Neuronal stem cell (in vitro differentiated cells): ENCODE data around the gene GABRG2.

Experiments
- DNase-seq: peaks from one replicate; pipeline ENCODE4 v3.0.0-alpha.2; 2013; ENCODE audit warnings: low spot score
- H2AFZ ChIP-seq: one replicate; pipeline ENCODE4 v1.6.1; 2013; ENCODE audit warnings: mild to moderate bottlenecking, low read length, inconsistent platforms
- H2AK5ac ChIP-seq: 2 replicates; pipeline ENCODE4 v1.6.1; 2013; ENCODE audit warnings: low read depth, mild to moderate bottlenecking, inconsistent platforms, low read length, moderate library complexity, mixed read lengths
- H2BK120ac ChIP-seq: 2 replicates; pipeline ENCODE4 v1.6.1; 2013; ENCODE audit warnings: low read depth, mild to moderate bottlenecking, inconsistent platforms, low read length, moderate library complexity, mixed read lengths
- H2BK12ac ChIP-seq: one replicate; pipeline ENCODE4 v1.6.1; 2013; ENCODE audit warnings: low read length, inconsistent platforms
- H2BK15ac ChIP-seq: 2 replicates; pipeline ENCODE4 v1.6.1; 2013; ENCODE audit warnings: mild to moderate bottlenecking, low read length, inconsistent platforms, mixed read lengths
- H2BK5ac ChIP-seq: one replicate; pipeline ENCODE4 v1.6.1; 2013; ENCODE audit warnings: inconsistent platforms, mild to moderate bottlenecking, low read length, moderate library complexity
- H3K14ac ChIP-seq: one replicate; pipeline ENCODE4 v1.6.1; 2013; ENCODE audit warnings: low read length, inconsistent platforms
- H3K18ac ChIP-seq: 2 replicates; pipeline ENCODE4 v1.6.1; 2013; ENCODE audit warnings: low read length, inconsistent platforms
- H3K23ac ChIP-seq: 2 replicates; pipeline ENCODE4 v1.6.1; 2013; ENCODE audit warnings: low read depth, mild to moderate bottlenecking, mixed read lengths, low read length, inconsistent platforms; ENCODE audit not compliant: poor library complexity
- H3K27ac ChIP-seq: replicated peaks from 3 replicates; pipeline ENCODE4 v1.5.1; 2013; ENCODE audit warnings: low read length, inconsistent platforms
- H3K27me3 ChIP-seq, 3 experiments: 2 replicates each; pipeline ENCODE4 v1.6.1; 2013; ENCODE audit warnings: low read length in 3 of 3, mild to moderate bottlenecking in 2 of 3, inconsistent platforms in 1 of 3, low read depth in 1 of 3, mixed read lengths in 1 of 3, moderate library complexity in 1 of 3; ENCODE audit not compliant: control insufficient read depth in 3 of 3, insufficient read depth in 3 of 3
- H3K36me3 ChIP-seq, 2 donors: replicated peaks in 1 of 2; 2 replicates each; pipeline ENCODE4 v1.6.1; 2013; ENCODE audit warnings: low read length in 2 of 2; ENCODE audit not compliant: control insufficient read depth in 2 of 2, insufficient read depth in 2 of 2
- H3K4ac ChIP-seq: 2 replicates; pipeline ENCODE4 v1.6.1; 2013; ENCODE audit warnings: inconsistent platforms, mild to moderate bottlenecking, low read length, moderate library complexity
- H3K4me1 ChIP-seq, 2 donors: 1 replicate in 1 of 2; 2 replicates in 1 of 2; pipeline ENCODE4 v1.6.1; 2013; ENCODE audit warnings: low read length in 2 of 2, low read depth in 1 of 2; ENCODE audit not compliant: control insufficient read depth in 2 of 2, insufficient read depth in 1 of 2
- H3K4me2 ChIP-seq: one replicate; pipeline ENCODE4 v1.6.1; 2013; ENCODE audit warnings: mild to moderate bottlenecking, low read length, inconsistent platforms; ENCODE audit not compliant: insufficient read depth, poor library complexity, severe bottlenecking
- H3K4me3 ChIP-seq, 2 donors: 2 replicates each; pipeline ENCODE4 v1.5.1; 2013; ENCODE audit warnings: low read length in 2 of 2, mild to moderate bottlenecking in 2 of 2, inconsistent platforms in 1 of 2, moderate library complexity in 1 of 2
- H3K79me1 ChIP-seq: one replicate; pipeline ENCODE4 v1.6.1; 2013; ENCODE audit warnings: low read depth, mild to moderate bottlenecking, inconsistent platforms, low read length, moderate library complexity
- H3K9ac ChIP-seq: one replicate; pipeline ENCODE4 v1.6.1; 2013; ENCODE audit warnings: mild to moderate bottlenecking, low read depth, low read length, inconsistent platforms; ENCODE audit not compliant: poor library complexity
- H3K9me3 ChIP-seq, 2 donors: replicated peaks in 1 of 2; 2 replicates each; pipeline versions ENCODE3 to v1.6.1; 2013; ENCODE audit warnings: low read length in 2 of 2, mild to moderate bottlenecking in 2 of 2, inconsistent platforms in 1 of 2, low read depth in 1 of 2, mixed read lengths in 1 of 2, moderate library complexity in 1 of 2; ENCODE audit not compliant: control insufficient read depth in 2 of 2, insufficient read depth in 1 of 2
- H4K8ac ChIP-seq: one replicate; pipeline ENCODE4 v1.6.1; 2013; ENCODE audit warnings: low read depth, mild to moderate bottlenecking, inconsistent platforms, low read length, moderate library complexity
- H4K91ac ChIP-seq: one replicate; pipeline ENCODE4 v1.6.1; 2013; ENCODE audit warnings: low read length, low read depth, mild to moderate bottlenecking, inconsistent platforms; ENCODE audit not compliant: poor library complexity
- WGBS, 2 donors: extraction: QIAGEN DNeasy Blood & Tissue Kit; methylation state at CpG; one replicate each; pipeline ENCODE4 v1.1.7; 2013; ENCODE audit warnings: missing lambda C conversion rate in 2 of 2, mixed read lengths in 1 of 2; ENCODE audit not compliant: insufficient read length in 2 of 2, insufficient replicate concordance in 1 of 2; ENCODE audit errors: extremely low coverage in 2 of 2; 5-methylcytosine and 5-hydroxymethylcytosine counted together

Gene GABRG2

DNA sequence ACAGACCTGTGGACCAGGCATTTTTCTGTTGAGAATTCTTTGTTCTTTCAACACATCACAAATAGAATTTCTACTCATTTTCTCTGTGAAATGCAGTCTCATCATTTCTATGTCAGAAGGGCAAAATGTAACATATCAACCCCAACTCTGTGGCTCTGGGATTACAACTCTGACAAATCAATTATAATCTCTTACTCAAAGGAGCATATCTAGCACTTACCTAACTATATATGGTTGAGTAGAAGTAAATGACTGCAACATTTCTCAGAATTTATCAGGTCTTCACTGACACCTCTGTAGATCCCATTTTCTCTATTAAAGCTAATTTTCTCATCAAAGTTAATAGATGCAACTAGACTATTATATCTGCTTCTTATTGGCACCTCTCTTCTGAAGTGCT is 64.8 kb downstream of the GABRG2 start:
- H3K14ac ChIP-seq = no peak overlapping the region
- H3K9me3 ChIP-seq = no peaks in the 10 kb centered on the region
- no peak overlapping the region for H2BK15ac ChIP-seq
- H3K4ac ChIP-seq = no peak overlapping the region
- no peak overlapping the region for H2AK5ac ChIP-seq
- H3K4me1 ChIP-seq = peaks cover 0 to 4% of the 10 kb centered on the region in 2 donors
- no peak overlapping the region for H4K8ac ChIP-seq
- H3K27me3 ChIP-seq = no peaks in the 10 kb centered on the region
- no peak overlapping the region for H2BK12ac ChIP-seq
- H3K9ac ChIP-seq = no peak overlapping the region
- no peak overlapping the region for H2AFZ ChIP-seq
- no peak overlapping the region for H3K4me2 ChIP-seq
- H3K27ac ChIP-seq = no peak overlapping the region
- no peak overlapping the region for H2BK120ac ChIP-seq
- no peak overlapping the region for H2BK5ac ChIP-seq
- no peak overlapping the region for H3K4me3 ChIP-seq
- H4K91ac ChIP-seq = no peak overlapping the region
- no peaks in the 10 kb centered on the region for H3K79me1 ChIP-seq
- no peak for DNase-seq
- no peak overlapping the region for H3K23ac ChIP-seq
- no peak overlapping the region for H3K18ac ChIP-seq
- H3K36me3 ChIP-seq = no peaks in the 10 kb centered on the region

- H3K4me3 ChIP-seq = no peak overlapping the region
- WGBS, 2 donors = no CpG with 5 or more reads among the region's 3 CpGs
- no peak overlapping the region for H3K18ac ChIP-seq
- no peak overlapping the region for H2BK120ac ChIP-seq
- H3K4ac ChIP-seq = no peak overlapping the region
- H3K36me3 ChIP-seq = no peaks in the 10 kb centered on the region
- H2BK5ac ChIP-seq = no peak overlapping the region
- no peaks in the 10 kb centered on the region for H3K27me3 ChIP-seq
- no peak overlapping the region for H4K8ac ChIP-seq
- H2BK12ac ChIP-seq = no peak overlapping the region
- no peak for DNase-seq
- no peak overlapping the region for H2BK15ac ChIP-seq
- H3K9me3 ChIP-seq = no peaks in the 10 kb centered on the region
- H4K91ac ChIP-seq = no peak overlapping the region
- no peak overlapping the region for H3K4me2 ChIP-seq
- H3K4me1 ChIP-seq = no peaks in the 10 kb centered on the region
- H3K14ac ChIP-seq = no peak overlapping the region
- H3K23ac ChIP-seq = no peak overlapping the region
- H3K79me1 ChIP-seq = no peaks in the 10 kb centered on the region
- no peak overlapping the region for H3K27ac ChIP-seq
- no peak overlapping the region for H2AFZ ChIP-seq
- no peak overlapping the region for H3K9ac ChIP-seq
- no peak overlapping the region for H2AK5ac ChIP-seq
Observed at GRCh38 chr5:162139190-162139589, 71.6 kb downstream of the GABRG2 start.

DNA sequence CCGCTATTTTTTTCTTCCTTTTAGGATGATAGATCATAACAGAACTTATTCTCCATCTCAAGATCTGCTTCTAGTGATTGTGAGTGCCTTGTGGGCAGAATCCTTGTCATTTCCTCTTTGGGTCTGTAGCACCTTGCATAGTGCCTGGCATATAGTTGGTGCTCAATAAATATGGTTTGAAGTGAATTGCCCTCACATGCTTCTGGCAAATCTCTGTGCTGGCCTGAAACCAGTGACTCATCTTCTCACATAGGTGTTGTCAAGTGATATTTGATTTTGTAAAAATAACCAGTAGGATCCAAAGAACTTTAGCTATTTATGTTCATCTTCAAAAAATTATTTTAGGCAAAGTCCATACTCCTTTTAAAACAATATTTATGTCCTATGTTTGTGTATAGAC is 86.7 kb downstream of the GABRG2 start:
- no peak overlapping the region for H3K4ac ChIP-seq
- H2BK5ac ChIP-seq = no peak overlapping the region
- no peak overlapping the region for H4K91ac ChIP-seq
- H3K18ac ChIP-seq = no peak overlapping the region
- no CpG with 5 or more reads among the region's 1 CpG for WGBS, 2 donors
- H4K8ac ChIP-seq = no peak overlapping the region
- no peaks in the 10 kb centered on the region for H3K4me1 ChIP-seq
- H3K36me3 ChIP-seq = no peaks in the 10 kb centered on the region
- no peak overlapping the region for H2AFZ ChIP-seq
- H2BK12ac ChIP-seq = no peak overlapping the region
- no peak overlapping the region for H2AK5ac ChIP-seq
- no peak overlapping the region for H3K27ac ChIP-seq
- no peak overlapping the region for H3K23ac ChIP-seq
- H2BK120ac ChIP-seq = no peak overlapping the region
- no peak overlapping the region for H3K9ac ChIP-seq
- H3K14ac ChIP-seq = no peak overlapping the region
- H2BK15ac ChIP-seq = no peak overlapping the region
- no peaks in the 10 kb centered on the region for H3K9me3 ChIP-seq
- H3K4me2 ChIP-seq = no peak overlapping the region
- H3K79me1 ChIP-seq = no peaks in the 10 kb centered on the region
- no peaks in the 10 kb centered on the region for H3K27me3 ChIP-seq
- H3K4me3 ChIP-seq = no peak overlapping the region
- no peak for DNase-seq

DNA sequence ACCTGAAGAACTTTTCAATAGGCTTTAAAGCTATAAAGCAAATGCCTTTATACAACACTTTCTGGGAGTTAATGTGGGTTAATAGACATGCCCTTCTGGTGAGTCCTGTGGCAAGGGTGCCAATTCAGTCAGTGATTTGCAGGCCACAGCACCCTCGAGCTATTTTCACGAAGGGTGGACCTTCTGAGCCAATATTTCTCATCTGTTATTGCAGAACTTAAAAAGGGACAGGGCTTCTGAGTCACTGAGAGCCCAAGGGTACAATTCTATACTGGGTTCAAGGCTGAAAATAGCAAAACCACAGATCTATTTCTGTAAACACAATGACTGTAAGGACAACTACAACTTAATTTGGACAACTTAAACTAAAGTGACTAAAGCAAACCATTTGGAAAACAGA is 92.8 kb downstream of the GABRG2 start:
- Histone ChIP-seq H3K9me3 (no peaks in the 10 kb centered on the region), H3K27ac (no peak overlapping the region), H2BK12ac (no peak overlapping the region), H2BK5ac (no peak overlapping the region), H3K4me2 (no peak overlapping the region), H4K8ac (no peak overlapping the region), H3K4me3 (no peak overlapping the region), H2AFZ (no peak overlapping the region), H3K27me3 (no peaks in the 10 kb centered on the region), H3K14ac (no peak overlapping the region), H3K18ac (no peak overlapping the region), H3K36me3 (no peaks in the 10 kb centered on the region), H3K4me1 (no peaks in the 10 kb centered on the region), H4K91ac (no peak overlapping the region), H3K4ac (no peak overlapping the region), H3K79me1 (no peaks in the 10 kb centered on the region), H2BK15ac (no peak overlapping the region), H2BK120ac (no peak overlapping the region), H3K23ac (no peak overlapping the region), H3K9ac (no peak overlapping the region), H2AK5ac (no peak overlapping the region)
- no peak for DNase-seq
- whole genome bisulfite sequencing, 2 donors = no CpG with 5 or more reads among the region's 2 CpGs
